ENCODE measurements around the gene FBXL17.

- TF ChIP-seq CTCF (conservative IDR thresholded peaks at IDR 0.05; ENCODE audit: low read depth, low read length) (no peak), EZH2 (IDR thresholded peaks at IDR 0.05; ENCODE audit: low read length, unreplicated experiment) (no peak), EZH2phosphoT487 (IDR thresholded peaks at IDR 0.05; ENCODE audit: borderline replicate concordance, low read length) (no peak)
These were observed 462.5 kb downstream of the FBXL17 start for GRCh38 chr5:107919361-107919760.
